Fibroblast of villous mesenchyme (primary cell): ENCODE data around the gene MVK. TPM values are rescaled to one million over a fixed set of nuclear protein-coding genes. Genes with fewer than 3 reads are reported as not detected.
"Not testable (repeated sequence)": the region's sequence is repeated elsewhere in the genome, so short reads cannot be mapped to it uniquely, and the experiment has no call there.

ENCODE experiments used
- DNase-seq: peaks from one replicate; pipeline ENCODE4 v3.0.0-alpha.2; 2010; ENCODE audit warnings: low read depth
- H3K4me3 ChIP-seq: 2 replicates; pipeline ENCODE4 v1.5.1; 2011; ENCODE audit warnings: low read depth, mild to moderate bottlenecking, low read length
- total RNA-seq: library from RNA; depleted of rRNA; stranded (reverse); fragments of >200 nt; gene quantifications from 2 replicates; pipeline ENCODE4 v1.2.3, GENCODE V29; 2012
- TF ChIP-seq, protein P1 (sequence below): IDR thresholded peaks from 2 replicates; pipeline ENCODE4 v1.5.1; 2012; ENCODE audit warnings: low read depth, mild to moderate bottlenecking, low read length; ENCODE audit not compliant: insufficient read depth

Gene MVK
- total RNA-seq, 1 donor: 29.8 TPM

DNA sequence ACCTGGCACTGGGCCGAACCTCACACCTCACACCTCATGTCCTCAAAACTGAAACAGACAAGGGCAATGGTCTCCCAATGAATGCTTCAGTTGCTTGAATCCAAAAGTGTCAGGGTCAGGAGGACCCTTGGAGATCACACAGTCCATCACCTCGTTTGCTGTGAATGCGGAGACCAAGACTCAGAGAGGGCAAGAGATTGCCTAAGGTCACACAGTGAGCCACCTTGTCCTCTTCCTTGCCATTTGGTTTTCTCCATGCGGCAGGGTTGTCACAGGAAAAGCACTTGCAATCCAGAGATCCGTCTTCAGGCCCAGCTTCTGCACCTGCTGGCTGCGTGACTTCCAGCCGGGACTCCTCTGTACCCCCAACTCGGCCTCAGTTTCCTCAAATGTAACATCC, 28.0 kb downstream of the MVK start:
- TF ChIP-seq, protein P1, sequence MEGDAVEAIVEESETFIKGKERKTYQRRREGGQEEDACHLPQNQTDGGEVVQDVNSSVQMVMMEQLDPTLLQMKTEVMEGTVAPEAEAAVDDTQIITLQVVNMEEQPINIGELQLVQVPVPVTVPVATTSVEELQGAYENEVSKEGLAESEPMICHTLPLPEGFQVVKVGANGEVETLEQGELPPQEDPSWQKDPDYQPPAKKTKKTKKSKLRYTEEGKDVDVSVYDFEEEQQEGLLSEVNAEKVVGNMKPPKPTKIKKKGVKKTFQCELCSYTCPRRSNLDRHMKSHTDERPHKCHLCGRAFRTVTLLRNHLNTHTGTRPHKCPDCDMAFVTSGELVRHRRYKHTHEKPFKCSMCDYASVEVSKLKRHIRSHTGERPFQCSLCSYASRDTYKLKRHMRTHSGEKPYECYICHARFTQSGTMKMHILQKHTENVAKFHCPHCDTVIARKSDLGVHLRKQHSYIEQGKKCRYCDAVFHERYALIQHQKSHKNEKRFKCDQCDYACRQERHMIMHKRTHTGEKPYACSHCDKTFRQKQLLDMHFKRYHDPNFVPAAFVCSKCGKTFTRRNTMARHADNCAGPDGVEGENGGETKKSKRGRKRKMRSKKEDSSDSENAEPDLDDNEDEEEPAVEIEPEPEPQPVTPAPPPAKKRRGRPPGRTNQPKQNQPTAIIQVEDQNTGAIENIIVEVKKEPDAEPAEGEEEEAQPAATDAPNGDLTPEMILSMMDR: no peak
- no peak for DNase-seq
- H3K4me3 ChIP-seq: no peak overlapping the region

DNA sequence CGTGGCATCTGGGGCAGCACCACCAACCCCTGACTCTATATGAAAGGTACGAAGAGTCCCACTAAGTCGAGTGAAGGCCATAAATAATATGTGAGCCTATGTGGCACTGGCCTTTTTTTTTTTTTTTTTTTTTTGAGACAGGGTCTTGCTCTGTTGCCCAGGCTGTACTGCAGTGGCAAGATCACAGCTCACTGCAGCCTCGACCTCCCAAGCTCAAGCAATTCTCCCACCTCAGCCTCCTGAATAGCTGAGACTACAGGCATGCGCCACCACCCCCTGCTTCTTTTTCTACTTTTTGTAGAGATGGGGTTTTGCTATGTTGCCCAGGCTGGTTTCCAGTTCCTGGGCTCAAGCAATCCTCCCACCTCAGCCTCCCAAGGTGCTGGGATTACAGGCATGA, 28.5 kb downstream of the MVK start:
- H3K4me3 ChIP-seq, DNase-seq: not testable (repeated sequence)

DNA sequence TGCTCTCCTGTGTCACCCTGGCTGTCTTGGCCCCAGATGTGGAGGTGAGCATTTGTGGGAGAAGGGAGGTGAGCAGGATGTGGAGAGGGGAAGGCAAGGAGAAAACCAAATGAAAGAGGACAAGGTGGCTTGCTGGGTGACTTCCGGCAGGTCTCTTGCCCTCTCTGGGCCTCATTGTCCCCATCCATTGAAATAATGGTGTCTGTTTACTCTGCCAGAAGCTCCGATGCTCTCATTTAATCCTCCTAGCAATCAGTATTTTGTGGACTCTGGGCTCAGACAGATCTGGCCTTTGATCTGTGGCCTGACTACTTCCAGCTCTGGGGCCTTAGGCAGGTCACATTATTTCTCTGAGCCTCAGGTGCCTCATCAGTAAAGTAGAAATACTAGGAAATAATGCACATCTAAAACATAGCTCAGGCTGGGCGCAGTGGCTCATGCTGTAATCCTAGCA, 30.6 kb downstream of the MVK start:
- TF ChIP-seq, protein P1: no peak
- no peak overlapping the region for H3K4me3 ChIP-seq
- DNase-seq: no peak

DNA sequence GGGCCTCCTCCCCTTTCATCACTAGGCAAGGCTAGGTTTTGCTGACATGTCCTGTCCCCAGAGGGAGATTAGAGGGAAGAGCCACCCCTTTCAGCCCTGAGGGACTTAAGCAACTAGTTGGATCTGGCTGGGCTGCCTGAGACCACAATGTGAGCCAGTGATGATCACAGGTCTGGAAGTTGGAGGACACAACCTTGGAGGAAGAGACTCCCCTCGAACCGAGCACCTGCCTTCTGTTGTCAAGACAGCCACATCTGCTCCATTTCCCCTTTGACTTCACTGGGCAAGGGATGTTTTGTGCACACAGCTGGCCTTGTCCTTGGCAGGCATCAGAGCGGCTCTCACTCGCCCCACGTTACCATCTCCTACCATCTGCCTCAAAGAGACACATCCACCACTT, 31.4 kb downstream of the MVK start:
- TF ChIP-seq, protein P1: no peak
- DNase-seq: no peak
- H3K4me3 ChIP-seq: no peak overlapping the region

GRCh38 chr12:109605599-109606228, 32.1 kb downstream of the MVK start:
- no peak overlapping the region for H3K4me3 ChIP-seq
- DNase-seq: no peak
- TF ChIP-seq, protein P1: no peak

GRCh38 chr12:109606320-109607028, 32.9 kb downstream of the MVK start:
- DNase-seq: no peak
- H3K4me3 ChIP-seq: no peak overlapping the region
- TF ChIP-seq, protein P1: no peak

DNA sequence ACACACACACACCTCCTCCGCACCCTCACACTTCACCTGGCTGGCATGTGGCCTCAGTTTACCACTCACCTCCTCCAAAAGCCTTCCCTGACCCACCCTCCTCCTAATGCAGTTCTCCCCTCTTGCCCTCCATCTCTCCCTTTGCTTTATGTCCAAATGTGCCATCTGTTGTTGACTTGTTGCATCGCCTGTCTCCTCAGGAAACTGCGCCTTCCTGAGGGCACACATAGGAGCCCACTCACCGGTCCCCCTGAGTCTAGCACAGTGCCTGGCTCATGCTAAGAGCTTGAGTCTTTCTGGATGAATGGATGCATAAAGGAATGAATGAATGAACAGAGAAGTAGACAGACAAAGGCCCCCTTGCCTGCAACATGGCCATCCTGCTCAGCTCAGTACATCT, 34.0 kb downstream of the MVK start:
- no peak for DNase-seq
- TF ChIP-seq, protein P1: no peak
- H3K4me3 ChIP-seq: no peak overlapping the region
